Calu3 (cell line): Measurements from ENCODE around the gene OR6A2. TPM values are rescaled to one million over a fixed set of nuclear protein-coding genes. Genes with fewer than 3 reads are reported as not detected.

ENCODE experiments used
- Bru-seq: library from RNA; stranded (reverse); fragments of 400-500 nt; gene quantifications from one replicate; lab custom pipeline; 2021; lab: Mats Ljungman, UMichigan
- BruChase-seq, 2 experiments: library from RNA; stranded (reverse); fragments of 400-500 nt; gene quantifications; one replicate each; lab custom pipeline; 2021; lab: Mats Ljungman, UMichigan
- BruUV-seq: library from RNA; stranded (reverse); fragments of 400-500 nt; replicated peaks from 2 replicates; lab custom pipeline; 2021; lab: Mats Ljungman, UMichigan
- CTCF ChIA-PET: fragments of 300-600 bp; sonication (Branson Sonifier 250); formaldehyde crosslinking; loops from one replicate; lab custom pipeline; 2022; ENCODE audit warnings: antibody characterized with exemption; lab: Charles Lee
- DNase-seq: peaks from one replicate; pipeline ENCODE4 v3.0.0; 2022
- H3K27ac Mint-ChIP-seq: one replicate; pipeline ENCODE4 v1.8.0; 2022; ENCODE audit warnings: mixed read lengths; ENCODE audit not compliant: unreplicated experiment
- H3K27me3 Mint-ChIP-seq: one replicate; pipeline ENCODE4 v1.8.0; 2022; ENCODE audit warnings: mixed read lengths; ENCODE audit not compliant: unreplicated experiment
- H3K36me3 Mint-ChIP-seq: one replicate; pipeline ENCODE4 v1.8.0; 2022; ENCODE audit warnings: mild to moderate bottlenecking, moderate library complexity, mixed read lengths; ENCODE audit not compliant: insufficient read depth, unreplicated experiment
- H3K4me1 Mint-ChIP-seq: one replicate; pipeline ENCODE4 v1.8.0; 2022; ENCODE audit warnings: mild to moderate bottlenecking, low read depth, mixed read lengths; ENCODE audit not compliant: unreplicated experiment
- H3K4me3 Mint-ChIP-seq: one replicate; pipeline ENCODE4 v1.8.0; 2022; ENCODE audit warnings: mild to moderate bottlenecking, low read depth, moderate library complexity, mixed read lengths; ENCODE audit not compliant: unreplicated experiment
- H3K9me3 Mint-ChIP-seq: one replicate; pipeline ENCODE4 v1.8.0; 2022; ENCODE audit warnings: low read depth, mixed read lengths; ENCODE audit not compliant: unreplicated experiment
- CTCF ChIP-seq: fragments of 200-600 bp; IDR thresholded peaks from one replicate; pipeline ENCODE4 v1.8.0; 2022; ENCODE audit warnings: antibody characterized with exemption; ENCODE audit not compliant: unreplicated experiment
- intact Hi-C: fragments of 100-400 bp; cut with micrococcal nuclease; formaldehyde crosslinking; loops from one replicate; pipeline ENCODE4 v1.10.0; 2022; ENCODE audit not compliant: unreplicated experiment
- long read RNA-seq: library from polyadenylated mRNA; stranded (forward); transcript quantifications from one replicate; pipeline ENCODE4 v2.0.0, GENCODE V29; 2022
- total RNA-seq: library from RNA; stranded (reverse); gene quantifications from 2 replicates; pipeline ENCODE4 v1.2.3, GENCODE V29; 2022

The OR6A2 gene
- total RNA-seq: 0.09 TPM in 1 of 2 replicates, not detected in the other
- percentile 14 among the genes with signal in this experiment for Bru-seq, nascent RNA
- percentile 22 among the genes with signal in this experiment for BruChase-seq, experiment 1, labeled RNA remaining after a 6-hour chase
- BruChase-seq, experiment 2, labeled RNA remaining after a 2-hour chase: percentile 12 among the genes with signal in this experiment
- long read RNA-seq: 0 reads

DNA sequence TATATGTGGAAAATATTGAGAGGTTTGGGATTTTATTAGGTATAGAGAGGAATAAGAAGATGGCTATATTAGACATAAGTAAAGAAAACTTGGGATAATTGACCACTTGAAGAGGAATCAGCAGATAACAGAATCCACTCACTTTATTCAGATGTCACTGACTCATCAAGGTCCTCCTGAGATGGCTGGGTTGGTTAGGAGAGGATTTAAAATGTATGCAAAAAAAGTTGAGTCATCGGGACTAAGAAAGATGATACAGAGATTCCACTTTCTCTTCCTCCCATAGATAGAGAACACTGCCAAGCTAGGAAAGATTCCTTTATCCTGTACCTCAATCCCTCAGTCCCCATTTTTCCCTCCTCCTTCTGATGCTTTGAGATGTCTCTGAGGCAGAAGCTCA lies at the start of gene OR6A2:
Gene OR6A2 (minus strand): TSS at position 288 of the 400 bp plus-strand sequence. CDS start 3,981 bp downstream, outside the sequence.
- Mint-ChIP-seq H3K4me1 (no peaks in the 10 kb centered on the region), H3K9me3 (no peaks in the 10 kb centered on the region), H3K36me3 (no peaks in the 10 kb centered on the region), H3K27ac (no peak within 1 kb of the TSS), H3K4me3 (no peak within 1 kb of the TSS), H3K27me3 (peaks cover 15% of the 10 kb centered on the region)
- BruUV-seq: no TSS peak
- DNase-seq: no peak
- no peak for TF ChIP-seq CTCF
- intact Hi-C loops: no loop called here
- CTCF ChIA-PET: no interaction called here

DNA sequence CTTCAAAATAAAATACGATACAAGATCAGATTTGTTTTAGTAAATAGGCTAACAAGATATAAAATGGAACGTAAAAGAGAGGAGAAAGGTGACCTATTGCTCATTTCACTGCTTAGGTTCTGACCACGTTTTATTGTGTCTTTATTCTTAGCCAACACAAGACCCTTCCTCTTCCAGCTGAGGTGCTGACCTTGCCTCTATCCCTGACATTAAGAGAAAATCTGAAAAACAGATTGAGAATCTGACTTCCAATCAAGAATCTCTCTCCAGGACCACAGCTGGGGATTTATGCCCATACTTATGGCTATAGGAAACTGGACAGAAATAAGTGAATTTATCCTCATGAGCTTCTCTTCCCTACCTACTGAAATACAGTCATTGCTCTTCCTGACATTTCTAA lies 45.9 kb upstream of the OR6A2 start, which contains the start of gene OR10A5:
Gene OR10A5 (plus strand): TSS at position 301 of the 400 bp plus-strand sequence. CDS start 0 bp downstream, at position 301.
- CTCF ChIA-PET: no interaction called here
- Mint-ChIP-seq H3K36me3 (no peaks in the 10 kb centered on the region), H3K27ac (no peak within 1 kb of the TSS), H3K27me3 (peaks cover 31% of the 10 kb centered on the region), H3K9me3 (peaks cover 14% of the 10 kb centered on the region), H3K4me3 (no peak within 1 kb of the TSS), H3K4me1 (peaks cover 5% of the 10 kb centered on the region)
- no TSS peak for BruUV-seq
- DNase-seq: no peak
- TF ChIP-seq CTCF: no peak
- intact Hi-C loops: no loop called here

- no peak for TF ChIP-seq CTCF
- CTCF ChIA-PET: no interaction called here
- DNase-seq: no peak
- no peaks in the 10 kb centered on the region for H3K36me3 Mint-ChIP-seq
- H3K4me3 Mint-ChIP-seq: no peak overlapping the region
- intact Hi-C loops: no loop called here
- no peak overlapping the region for H3K27ac Mint-ChIP-seq
- peaks cover 31% of the 10 kb centered on the region for H3K27me3 Mint-ChIP-seq
- peaks cover 12% of the 10 kb centered on the region for H3K9me3 Mint-ChIP-seq
- BruUV-seq: no TSS peak
- H3K4me1 Mint-ChIP-seq: peaks cover 5% of the 10 kb centered on the region
Measured at GRCh38 chr11:6844356-6844755, 44.9 kb upstream of the OR6A2 start.

GRCh38 chr11:6843670-6844069 lies 44.2 kb upstream of the OR6A2 start:
- H3K4me1 Mint-ChIP-seq: peaks cover 5% of the 10 kb centered on the region
- peaks cover 31% of the 10 kb centered on the region for H3K27me3 Mint-ChIP-seq

More at GRCh38 chr11:6843670-6844069, 44.2 kb upstream of the OR6A2 start:
- Mint-ChIP-seq H3K9me3 (peaks cover 12% of the 10 kb centered on the region), H3K4me3 (no peak overlapping the region), H3K36me3 (no peaks in the 10 kb centered on the region), H3K27ac (no peak overlapping the region)
- CTCF ChIA-PET: no interaction called here
- BruUV-seq: no TSS peak
- DNase-seq: no peak
- no peak for TF ChIP-seq CTCF
- intact Hi-C loops: no loop called here
